HG02981 (cell line): ENCODE measurements around the gene GCK.

Experiments used
- ATAC-seq: cut with Tn5 transposase; IDR thresholded peaks from one replicate; pipeline ENCODE4 v1.9.1; 2021; ENCODE audit warnings: mild to moderate bottlenecking, moderate library complexity; ENCODE audit not compliant: unreplicated experiment

The GCK gene

DNA sequence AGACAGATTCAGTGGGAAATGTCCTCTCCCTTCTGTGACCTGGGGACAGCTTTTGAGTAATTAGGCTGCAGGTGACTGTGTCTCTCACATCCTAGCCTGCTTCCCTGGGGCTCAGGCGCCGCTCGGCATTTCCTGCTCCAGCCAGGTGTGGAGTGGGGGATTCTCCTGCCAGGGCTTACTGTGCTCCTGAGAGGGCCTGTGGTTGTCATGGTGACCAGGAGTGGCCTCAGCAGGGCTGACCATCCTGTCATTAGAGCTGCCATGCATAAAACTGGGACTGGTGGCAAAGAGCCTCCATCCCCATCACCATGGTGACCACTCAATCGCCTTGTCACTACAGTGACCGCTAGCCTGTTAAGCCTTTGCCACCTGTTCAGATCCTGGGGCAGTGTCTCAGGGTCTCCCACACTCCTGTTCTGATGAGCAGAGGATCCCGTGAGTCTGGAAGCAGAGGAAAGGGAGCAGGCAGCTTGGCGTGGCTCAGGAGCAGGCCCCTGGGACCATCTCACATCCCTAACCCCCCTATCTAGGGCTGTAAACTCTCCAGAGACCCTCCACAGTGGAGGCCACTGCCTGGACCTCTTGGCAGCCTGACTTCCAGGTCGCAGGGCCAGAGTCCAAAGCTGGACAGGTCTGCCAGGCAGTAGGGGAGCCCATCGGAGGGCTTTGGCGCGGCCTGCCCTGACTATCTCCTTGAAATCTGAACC, at the start of gene GCK:
Gene GCK, minus strand, starts transcription at position 154 of the 707 bp plus-strand sequence. CDS start 486 bp downstream, outside the sequence.
- ATAC-seq, result no peak

DNA sequence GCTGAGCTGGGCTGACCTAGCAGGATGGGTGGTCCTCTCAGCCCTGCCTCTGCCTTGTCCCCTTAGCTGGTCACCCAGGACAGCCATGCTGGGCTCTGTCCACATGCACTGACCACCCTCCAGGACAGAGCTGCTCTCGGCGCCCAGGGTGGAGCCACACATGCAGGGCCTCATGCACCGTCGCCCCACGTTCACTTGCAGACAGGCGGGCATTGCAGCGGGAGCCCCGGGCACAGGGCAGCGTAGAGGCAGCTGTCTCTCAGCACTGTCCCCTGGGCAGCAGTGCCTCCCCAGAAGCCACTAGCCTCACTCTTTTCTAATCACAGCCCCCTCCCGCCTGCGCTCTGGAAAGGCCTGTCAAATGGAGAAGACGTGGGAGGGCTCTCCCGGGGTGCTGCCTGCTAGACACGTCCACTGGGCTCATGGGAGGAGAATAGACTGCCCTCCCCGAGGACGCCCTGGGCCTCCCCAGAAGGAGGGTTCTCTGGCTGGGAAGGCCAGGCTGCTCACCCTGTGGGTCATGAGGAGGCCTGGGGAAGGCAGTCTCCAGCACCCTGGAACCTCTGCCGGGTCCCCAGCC, 49.0 kb upstream of the GCK start:
- ATAC-seq, result no peak

DNA sequence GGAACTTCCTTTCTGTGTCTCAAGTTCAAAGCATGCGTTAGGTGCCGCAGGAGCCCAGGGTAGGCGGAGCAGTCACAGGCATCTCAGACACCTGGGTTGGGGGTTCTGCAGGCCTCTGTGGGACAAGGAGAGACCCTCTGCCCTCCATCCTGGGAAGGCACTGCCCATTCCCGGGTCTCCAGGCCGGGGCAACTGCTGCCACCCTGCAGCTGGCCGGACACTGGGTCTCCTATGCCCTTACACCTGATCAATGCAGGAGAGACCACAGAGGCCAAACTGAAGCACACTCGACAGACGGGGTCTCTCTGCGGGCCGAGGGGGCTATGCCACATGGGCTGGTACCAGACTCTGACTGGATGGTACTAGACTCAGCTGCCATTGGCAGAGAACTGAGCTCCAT, 48.5 kb upstream of the GCK start:
- ATAC-seq, result no peak

DNA sequence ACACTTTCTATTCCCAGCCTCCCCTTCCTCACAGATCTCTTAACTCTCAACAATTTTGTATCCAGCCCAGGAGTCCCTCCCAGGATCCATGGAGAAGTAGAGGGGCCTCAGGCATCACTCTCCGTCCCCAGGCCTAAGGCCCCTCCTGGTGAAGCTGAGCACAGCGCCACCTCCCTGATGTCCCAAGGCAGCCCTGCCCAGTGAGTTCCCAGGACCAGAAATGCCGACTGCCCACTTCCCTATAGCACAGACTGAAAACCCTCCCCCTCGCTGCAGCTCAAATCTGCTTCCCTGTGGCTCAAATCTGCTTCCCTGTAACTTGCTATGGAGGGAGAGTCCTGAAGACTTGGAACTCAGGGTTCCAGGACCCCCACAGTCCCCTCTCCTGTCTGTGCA, 47.1 kb upstream of the GCK start:
- ATAC-seq, result no peak

DNA sequence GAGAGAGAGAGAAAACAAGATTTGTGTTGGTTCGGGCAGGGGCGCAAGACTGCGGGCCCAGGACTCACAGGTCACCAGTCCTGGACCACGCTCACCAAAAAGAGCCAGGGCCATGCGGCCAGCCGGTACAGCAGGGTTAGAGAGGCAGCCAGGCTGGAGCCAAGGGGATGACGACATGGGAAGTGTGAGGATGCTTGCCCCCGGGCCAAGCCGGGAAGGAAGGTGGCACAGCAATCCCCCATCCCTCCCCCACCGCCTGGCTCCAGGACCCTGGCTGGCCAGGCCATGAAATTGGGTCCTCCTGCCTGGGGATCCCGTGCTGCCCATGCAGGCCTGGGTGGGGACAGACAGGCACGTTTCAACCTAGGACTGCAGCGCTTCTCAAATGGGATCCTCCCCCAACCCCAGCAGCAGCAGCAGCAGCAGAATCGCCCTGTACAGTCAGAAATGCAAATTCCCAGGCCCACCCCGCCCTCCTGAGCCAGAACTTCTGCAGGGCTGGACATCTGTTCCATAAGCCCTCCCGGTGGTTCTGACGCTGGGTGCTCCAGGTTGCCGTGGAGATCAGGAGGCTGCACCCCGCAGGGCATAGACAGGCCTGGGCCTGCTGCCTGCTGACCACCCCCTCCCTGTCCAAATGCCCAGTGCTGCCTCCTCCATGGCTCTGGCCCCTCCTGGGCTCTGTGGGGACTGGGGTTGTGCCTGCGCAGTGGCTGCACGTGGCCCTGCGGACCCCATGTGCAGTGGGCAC, 46.5 kb upstream of the GCK start:
- no peak for ATAC-seq

DNA sequence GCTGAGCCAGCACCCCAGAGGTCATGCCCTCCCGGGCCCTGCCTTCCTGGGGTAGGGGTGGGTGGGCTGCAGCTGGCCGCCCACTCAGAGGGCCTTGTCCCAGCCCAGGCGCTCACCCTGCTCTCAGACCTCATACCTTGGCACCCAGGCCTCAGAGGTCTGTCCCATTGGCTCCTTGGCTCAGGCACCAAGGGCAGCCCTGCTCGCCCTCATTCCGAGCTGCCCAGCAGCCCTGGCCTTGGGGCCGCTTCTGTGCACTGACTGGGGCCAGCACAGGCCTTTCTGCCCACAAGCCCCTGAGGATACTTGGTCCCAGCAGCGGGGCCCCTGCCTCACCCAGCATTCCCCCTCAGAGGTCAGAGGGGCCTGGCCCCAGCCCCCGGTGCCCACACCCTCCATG, 45.8 kb upstream of the GCK start:
- no peak for ATAC-seq

DNA sequence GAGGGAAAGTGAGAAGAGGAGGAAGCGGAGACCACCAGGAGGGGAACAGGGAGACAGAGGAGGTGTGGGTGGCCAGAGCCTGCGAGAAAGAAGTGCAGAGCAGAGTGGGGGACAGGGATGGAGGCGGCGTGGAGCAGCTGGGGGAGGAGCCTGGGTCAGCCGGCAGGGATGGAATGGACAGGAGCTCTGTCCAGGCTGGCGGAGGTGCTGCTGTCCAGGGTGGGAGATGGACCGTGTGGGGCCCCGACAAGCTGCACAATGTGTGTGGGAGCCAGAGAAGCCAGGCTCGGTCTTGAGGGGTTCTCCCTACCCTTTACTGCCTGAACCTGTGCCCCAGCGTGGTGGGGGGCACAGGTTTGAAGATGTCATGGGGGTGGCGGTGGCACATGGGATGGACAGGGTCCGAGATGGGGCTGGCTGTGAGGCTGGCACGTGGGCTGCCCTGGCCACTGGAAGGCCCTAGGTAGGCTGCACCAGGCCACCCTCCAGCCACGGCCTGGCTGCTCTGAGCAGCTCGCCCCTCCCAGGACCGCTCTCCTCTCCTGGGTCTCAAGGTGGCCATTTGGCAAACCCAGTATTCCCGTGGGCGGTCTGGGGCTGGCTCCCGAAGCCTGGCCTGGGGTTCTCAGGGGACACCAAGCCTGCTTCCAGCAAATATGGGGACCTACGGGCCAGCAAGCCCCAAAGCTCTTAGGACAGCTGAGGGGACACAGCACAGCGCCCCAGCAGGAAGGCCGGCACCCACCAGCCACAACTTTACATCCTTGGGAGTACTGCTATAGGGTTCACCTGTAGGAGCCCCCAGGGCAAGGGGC, 43.9 kb upstream of the GCK start:
- ATAC-seq, result no peak

DNA sequence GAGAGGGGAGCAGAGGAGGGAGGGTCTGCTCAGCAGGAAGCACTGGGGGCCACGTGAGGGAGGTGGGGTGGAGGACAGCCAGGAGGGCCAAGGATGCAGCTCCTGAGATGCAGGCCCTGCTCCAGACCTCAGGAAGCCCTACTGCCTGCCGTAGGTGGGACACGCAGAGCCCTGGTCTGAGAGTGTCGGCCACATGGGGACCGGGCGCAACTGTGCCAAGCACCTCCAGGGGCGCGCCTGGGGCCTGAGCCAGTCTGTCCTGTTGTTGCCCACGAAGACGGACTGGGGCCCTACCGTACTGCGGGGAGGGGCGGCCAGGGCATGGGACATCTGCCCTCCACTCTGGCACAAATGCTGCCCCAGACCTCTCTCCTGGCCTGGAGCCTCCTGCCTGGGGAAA, 43.2 kb upstream of the GCK start:
- no peak for ATAC-seq

DNA sequence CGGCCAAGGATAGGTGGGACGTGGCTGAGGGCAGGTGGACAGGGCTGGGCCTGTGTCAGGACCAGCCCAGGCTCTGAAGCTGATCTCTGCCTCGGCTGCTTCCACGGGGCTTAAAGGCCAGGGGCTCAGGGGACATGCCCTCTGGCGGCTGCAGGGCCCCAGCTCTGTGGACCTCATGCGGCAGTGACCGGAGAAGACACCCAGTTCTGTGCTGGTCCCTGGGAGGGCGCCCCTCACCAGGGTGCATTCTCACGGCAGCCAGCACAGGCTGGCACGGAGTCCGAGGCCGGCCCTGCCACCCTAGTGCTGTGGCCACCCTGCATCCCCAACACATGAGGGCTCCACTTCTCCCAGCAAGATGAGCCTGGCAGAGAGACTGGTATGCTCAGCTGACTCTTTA, 41.8 kb upstream of the GCK start:
- ATAC-seq, result no peak

DNA sequence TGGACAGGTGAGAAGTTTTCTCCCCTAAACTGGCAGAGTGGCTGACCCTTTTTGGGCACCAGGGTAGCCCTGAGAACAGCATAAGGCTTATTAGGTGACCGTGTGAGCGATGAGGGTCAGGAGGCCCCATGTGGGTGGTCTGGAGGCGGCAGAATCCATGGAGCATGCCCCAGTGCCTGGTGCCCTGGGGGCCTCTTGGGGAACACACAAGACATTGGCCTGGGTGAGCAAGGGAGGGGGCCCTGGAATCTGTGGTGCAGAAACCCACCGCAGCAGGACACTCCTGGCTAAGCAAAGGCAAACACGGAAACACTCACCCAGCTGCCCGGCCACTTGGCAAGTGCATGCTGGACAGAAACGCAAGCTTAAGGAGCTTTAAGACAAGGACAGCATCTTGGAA, 41.0 kb upstream of the GCK start:
- no peak for ATAC-seq

DNA sequence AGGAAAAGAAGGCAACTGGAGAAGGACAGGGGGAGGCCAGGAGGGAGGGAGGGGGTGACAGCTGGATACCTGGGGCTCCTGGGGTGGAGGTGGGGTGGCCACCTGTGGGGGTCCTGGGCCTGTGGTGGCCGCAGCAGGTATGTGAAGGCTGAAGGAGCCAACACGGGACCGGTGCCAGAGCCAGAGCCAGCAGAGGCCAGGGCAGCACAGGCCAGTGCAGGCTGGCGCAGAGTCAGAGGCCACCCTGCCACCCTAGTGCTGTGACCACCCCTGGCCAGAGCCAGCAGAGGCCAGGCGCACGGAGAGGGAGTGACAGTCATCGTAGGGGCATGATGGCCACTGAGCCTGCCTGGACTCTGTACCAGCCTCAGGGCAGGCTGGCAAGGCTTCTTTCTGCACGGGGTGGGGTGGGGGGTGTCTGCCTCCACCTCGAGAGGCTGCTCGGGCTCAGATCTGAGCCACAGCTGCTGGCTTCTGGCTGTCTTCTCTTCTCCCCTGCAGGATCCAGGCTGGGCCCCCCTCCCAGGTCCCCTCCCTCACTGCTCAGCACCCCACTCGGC, 40.4 kb upstream of the GCK start:
- ATAC-seq, result no peak

DNA sequence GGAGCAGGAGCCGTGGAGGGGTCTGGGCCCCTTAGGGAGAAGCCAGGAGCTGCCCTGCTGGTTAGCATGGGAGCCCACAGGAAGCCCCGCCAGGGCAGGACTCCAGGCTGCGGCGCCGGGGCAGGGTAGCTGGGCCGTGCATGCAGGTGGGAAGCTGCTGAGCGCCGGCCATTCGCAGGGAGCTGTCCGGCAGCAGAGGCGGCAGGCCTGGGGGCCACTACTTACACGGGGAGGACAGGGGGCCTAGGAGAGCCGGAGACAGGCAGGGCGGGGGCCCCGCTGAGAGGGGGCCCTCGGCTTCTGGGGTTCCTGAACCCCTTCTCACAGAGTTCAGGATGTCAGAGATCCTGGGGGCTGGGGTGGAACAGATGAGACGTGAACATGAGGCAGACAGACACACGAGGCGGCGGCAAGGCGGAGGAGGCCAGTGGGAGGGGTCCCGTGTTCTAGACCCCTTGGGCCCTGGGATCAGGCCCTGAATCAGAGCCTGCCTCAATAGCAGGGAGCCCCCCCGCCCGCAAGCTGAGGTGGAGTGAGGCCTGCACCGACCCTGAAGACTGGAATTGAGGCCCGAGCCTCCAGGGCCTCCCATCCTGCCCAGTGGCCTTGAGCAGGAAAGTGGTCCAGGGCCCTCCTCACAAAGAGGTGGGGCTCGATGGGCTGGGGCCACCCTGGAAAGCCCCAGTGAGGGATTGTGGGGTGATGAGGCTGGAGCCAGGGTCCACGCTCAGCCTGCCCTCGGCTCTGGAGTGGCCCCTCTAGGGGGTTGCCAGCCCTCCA, 39.5 kb upstream of the GCK start:
- no peak for ATAC-seq

DNA sequence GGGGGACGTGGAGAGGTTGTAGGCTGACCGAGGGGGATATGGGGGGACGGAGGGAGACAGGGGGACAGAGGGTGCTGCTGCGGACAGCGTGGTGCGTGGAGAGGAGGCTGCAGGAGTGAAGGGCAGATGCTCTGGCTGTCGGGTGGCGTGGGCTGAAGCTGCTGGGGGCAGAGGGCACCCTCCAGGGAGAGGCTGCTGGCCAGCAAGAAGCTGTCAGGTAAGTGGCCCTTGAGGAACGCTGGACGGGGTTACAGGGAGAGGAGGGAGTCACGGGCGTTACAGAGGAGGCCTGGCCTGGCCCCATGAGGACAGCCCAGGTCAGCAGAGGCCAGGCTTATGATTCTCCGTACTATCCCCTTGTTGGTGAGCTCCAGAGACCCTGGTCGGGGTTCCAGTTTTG, 38.7 kb upstream of the GCK start:
- ATAC-seq, result no peak

DNA sequence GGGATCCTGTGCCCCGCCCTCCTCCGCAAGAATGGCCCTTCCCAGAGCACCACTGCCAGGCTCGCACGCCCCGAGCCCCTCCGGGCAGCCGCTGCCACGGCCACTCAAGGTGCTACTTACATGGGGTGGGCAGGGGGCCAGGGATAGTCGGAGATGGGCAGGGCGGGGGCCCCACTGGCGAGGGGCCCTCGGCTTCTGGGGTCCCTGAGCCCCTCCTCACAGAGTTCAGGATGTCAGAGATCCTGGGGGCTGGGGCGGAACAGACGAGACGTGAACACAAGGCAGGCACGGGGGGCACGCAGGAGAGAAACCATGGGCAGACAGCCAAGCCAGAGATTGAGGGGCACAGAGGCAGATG, 37.1 kb upstream of the GCK start:
- ATAC-seq, result no peak

DNA sequence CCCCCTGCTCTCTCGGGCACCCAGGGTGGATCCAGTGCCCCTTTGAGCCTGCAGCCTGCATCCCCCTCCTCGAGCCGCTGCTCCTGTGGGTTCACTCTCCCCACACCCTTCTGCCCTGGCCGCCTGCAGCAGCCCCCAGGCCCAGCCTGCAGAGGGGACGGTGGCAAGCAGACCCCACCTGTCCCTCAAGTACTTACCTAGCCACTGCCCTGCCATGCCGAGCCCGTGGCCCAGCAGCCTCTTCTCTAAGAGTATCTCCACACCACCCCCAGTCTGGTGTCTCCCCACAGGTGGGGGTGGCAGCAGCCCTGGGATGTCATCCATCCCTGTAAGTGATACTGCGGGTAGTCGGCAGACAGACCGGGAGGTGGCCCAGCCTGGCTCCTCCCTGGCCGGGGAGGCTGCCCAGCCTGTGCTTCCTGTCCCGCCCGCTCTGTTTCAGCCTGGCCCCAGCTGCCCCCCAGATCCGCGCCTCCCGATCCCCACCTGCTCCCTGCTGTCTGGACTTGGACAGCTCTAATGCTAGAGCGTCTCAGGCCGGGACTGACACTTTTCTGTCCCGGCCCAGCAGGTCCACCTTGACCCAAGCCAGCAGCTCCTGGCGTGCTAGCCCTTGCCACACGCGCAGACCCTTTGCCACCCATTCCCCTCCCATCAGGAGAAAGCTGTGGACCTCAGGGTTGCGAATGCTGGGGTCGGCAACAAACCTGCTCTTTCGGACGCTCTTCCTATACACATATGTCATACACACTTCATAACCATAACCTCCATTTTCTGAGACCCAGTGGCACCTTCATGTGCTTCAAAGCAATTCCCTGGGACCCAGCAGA, 36.5 kb upstream of the GCK start:
- no peak for ATAC-seq

DNA sequence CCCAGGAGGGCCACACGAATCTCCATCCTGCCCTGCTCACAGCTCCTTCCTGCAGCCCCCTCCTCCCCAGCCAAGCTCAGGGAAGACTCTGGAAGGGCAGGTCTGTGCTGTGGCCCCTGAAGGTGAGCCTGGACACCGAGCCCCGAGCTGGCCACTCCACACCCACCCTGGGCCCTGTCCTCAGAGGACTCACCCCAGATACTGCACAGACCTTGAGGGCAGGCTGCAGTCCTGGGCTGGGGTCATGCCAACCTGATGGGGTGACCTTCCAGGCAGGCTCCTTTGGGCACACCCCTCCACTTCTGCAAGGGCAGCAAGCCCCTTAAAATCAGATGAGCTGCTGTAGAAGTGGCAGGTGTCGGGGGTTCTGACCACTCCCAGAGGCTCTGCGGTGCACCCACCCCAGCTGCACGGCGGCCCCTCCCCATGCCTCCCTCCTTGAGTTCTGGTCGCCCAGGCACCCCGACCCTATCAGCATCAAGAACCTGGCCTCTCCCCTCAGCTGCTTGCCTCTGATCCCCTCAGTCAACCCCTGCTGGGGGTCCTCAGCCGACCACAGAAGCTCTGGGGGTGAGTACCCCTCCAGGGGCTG, 35.8 kb upstream of the GCK start:
- ATAC-seq, result no peak

DNA sequence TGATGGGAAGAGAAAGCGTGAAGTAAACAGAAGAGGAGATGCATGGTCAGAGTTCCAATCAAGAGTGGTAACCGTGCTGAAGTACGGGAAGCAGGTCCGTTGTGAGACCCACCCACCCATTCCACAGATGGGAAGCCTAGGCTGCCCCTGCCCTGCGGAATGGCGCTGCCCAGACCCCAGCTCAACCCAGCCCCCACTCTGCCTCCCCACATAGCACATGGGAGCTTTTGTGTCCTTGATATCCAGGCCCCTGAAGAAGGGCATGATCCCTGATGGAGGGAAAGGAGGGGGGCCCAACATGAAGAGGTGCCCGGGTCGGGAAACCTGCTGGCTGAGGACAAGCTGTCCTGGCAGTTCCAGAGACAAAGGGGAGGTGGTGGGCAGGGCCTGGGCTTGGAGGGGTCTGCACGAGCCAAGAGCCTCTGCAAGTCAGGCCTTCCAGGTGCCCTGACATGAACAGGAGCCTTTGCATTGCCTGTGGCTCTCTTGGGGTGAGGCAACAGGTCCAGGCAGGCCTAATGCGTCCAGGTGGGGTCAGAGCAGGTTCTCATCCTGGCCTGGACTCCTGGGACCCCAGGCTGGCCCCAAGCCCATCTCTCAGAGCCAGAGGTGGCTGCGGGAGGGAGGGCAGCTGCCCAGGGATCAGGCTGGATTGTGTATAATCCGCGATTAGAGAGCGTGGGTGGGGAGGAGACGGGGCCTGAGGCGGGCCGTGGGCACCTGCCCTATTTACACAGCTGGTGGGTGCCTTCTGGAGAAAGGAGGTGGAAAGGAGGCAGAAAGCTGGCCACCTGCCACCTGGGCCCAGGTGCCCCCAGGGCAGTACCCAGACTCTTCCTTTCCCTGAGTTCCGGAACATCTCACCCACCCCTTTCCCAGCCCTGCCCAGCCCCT, 35.1 kb upstream of the GCK start:
- no peak for ATAC-seq
